ENCODE results near the gene ALKBH5.

Gene ALKBH5

GRCh38 chr17:18224387-18225120 lies 40.9 kb downstream of the ALKBH5 start:
- H3K27ac ChIP-seq (ENCODE audit: extremely low read depth, low read depth, low read length), result peak overlapping the region; percentile 0; the same call in 1 of the 2 replicates
- ChIA-PET POLR2A (interaction anchor here (1.3 kb wide), 1 partner anchor 136 kb away, joined by 3 read pairs; no protein-coding TSS in a partner anchor), CTCF (interaction anchor here (0.6 to 1.9 kb wide), 5 partner anchors 9 to 675 kb away, joined by 3 to 7 read pairs (median 3); no protein-coding TSS in a partner anchor)

GRCh38 chr17:18225121-18225641 lies 41.6 kb downstream of the ALKBH5 start, which contains the start of gene LLGL1:
LLGL1 (plus strand) TSS chr17:18225635; CDS start chr17:18225683, 48 bp downstream.
- Histone ChIP-seq H3K27ac (ENCODE audit: extremely low read depth, low read depth, low read length) (peak within 1 kb of the TSS; percentile 68; the same call in 1 of the 2 replicates), H3K4me3 (ENCODE audit: low read depth, low read length) (peak within 1 kb of the TSS; percentile 48), H3K36me3 (ENCODE audit: control insufficient read depth in 2 of 2, insufficient read depth in 1 of 2, low read length in 2 of 2) (peaks cover 0 to 7% of the 10 kb centered on the region in 2 experiments; a peak in 1 of 3 replicates), H3K9me3 (ENCODE audit: control insufficient read depth, insufficient read depth, low read depth, low read length) (no peaks in the 10 kb centered on the region), H3K4me1 (ENCODE audit: control insufficient read depth, insufficient read depth, low read length) (peaks cover 4% of the 10 kb centered on the region; the same call in 1 of the 2 replicates)
- ChIA-PET POLR2A (no interaction called here), CTCF (interaction anchor here (1.0 kb wide), 1 partner anchor 401 kb away, joined by 3 read pairs; no protein-coding TSS in a partner anchor)
- TF ChIP-seq GFI1B (tag by site-specific recombination; IDR thresholded peaks at IDR 0.05) (no peak), ZNF76 (tag by site-specific recombination; IDR thresholded peaks at IDR 0.05; ENCODE audit: borderline replicate concordance, low read depth) (peak; percentile 94), ZBTB20 (tag by site-specific recombination; IDR thresholded peaks at IDR 0.05) (peak; percentile 96), PRDM10 (tag by site-specific recombination; IDR thresholded peaks at IDR 0.05) (peak; percentile 95), ZSCAN23 (tag by site-specific recombination; IDR thresholded peaks at IDR 0.05) (no peak), ZNF610 (tag by site-specific recombination; IDR thresholded peaks at IDR 0.05; ENCODE audit: borderline replicate concordance) (no peak), GLI2 (tag by site-specific recombination; IDR thresholded peaks at IDR 0.05; ENCODE audit: borderline replicate concordance, low read depth) (no peak), BCL11B (tag by site-specific recombination; IDR thresholded peaks at IDR 0.05; ENCODE audit: low read depth) (no peak), ZNF19 (tag by site-specific recombination; IDR thresholded peaks at IDR 0.05; ENCODE audit: low read depth) (no peak), SETDB1 (IDR thresholded peaks at IDR 0.05; ENCODE audit: insufficient read length, low read length) (no peak), SP7 (tag by site-specific recombination; IDR thresholded peaks at IDR 0.05) (no peak), AEBP2 (tag by site-specific recombination; IDR thresholded peaks at IDR 0.05; ENCODE audit: borderline replicate concordance) (no peak), ZBTB8A (tag by site-specific recombination; IDR thresholded peaks at IDR 0.05) (peak; percentile 98), ZNF335 (tag by site-specific recombination; conservative IDR thresholded peaks at IDR 0.05) (peak; percentile 82), ZNF23 (tag by site-specific recombination; IDR thresholded peaks at IDR 0.05; ENCODE audit: borderline replicate concordance) (no peak)

More at GRCh38 chr17:18224387-18225120, 40.9 kb downstream of the ALKBH5 start:
- Histone ChIP-seq H3K9me3 (ENCODE audit: control insufficient read depth, insufficient read depth, low read depth, low read length) (no peaks in the 10 kb centered on the region), H3K4me3 (ENCODE audit: low read depth, low read length) (peak overlapping the region; percentile 37), H3K36me3 (ENCODE audit: control insufficient read depth in 2 of 2, insufficient read depth in 1 of 2, low read length in 2 of 2) (peaks cover 0 to 3% of the 10 kb centered on the region in 2 experiments; a peak in 1 of 3 replicates), H3K4me1 (ENCODE audit: control insufficient read depth, insufficient read depth, low read length) (peaks cover 4% of the 10 kb centered on the region; the same call in 1 of the 2 replicates)
- TF ChIP-seq ZFP3 (tag by site-specific recombination; IDR thresholded peaks at IDR 0.05; ENCODE audit: low read depth) (peak; percentile 92), ZNF121 (tag by site-specific recombination; IDR thresholded peaks at IDR 0.05) (no peak), ZNF366 (tag by site-specific recombination; conservative IDR thresholded peaks at IDR 0.05) (no peak), ZNF629 (tag by site-specific recombination; IDR thresholded peaks at IDR 0.05) (no peak), ZNF341 (tag by site-specific recombination; IDR thresholded peaks at IDR 0.05; ENCODE audit: low read depth) (peak; percentile 99), SP2 (tag by site-specific recombination; IDR thresholded peaks at IDR 0.05) (peak; percentile 35), GLIS2 (tag by site-specific recombination; IDR thresholded peaks at IDR 0.05) (peak; percentile 68), ZNF624 (tag by site-specific recombination; IDR thresholded peaks at IDR 0.05) (no peak), ZNF830 (tag by site-specific recombination; IDR thresholded peaks at IDR 0.05; ENCODE audit: low read depth) (no peak), ZNF223 (tag by site-specific recombination; IDR thresholded peaks at IDR 0.05) (no peak), GLIS1 (tag by site-specific recombination; IDR thresholded peaks at IDR 0.05) (peak; percentile 32; the same call in 1 of the 2 replicates), ZNF488 (tag by site-specific recombination; IDR thresholded peaks at IDR 0.05) (no peak), ZFHX2 (tag by site-specific recombination; conservative IDR thresholded peaks at IDR 0.05) (peak; percentile 69), ZNF140 (tag by site-specific recombination; IDR thresholded peaks at IDR 0.05) (no peak), ZNF324 (tag by site-specific recombination; IDR thresholded peaks at IDR 0.05) (no peak), ZNF335 (tag by site-specific recombination; conservative IDR thresholded peaks at IDR 0.05) (0 out of 2 replicates have a peak, but pooled peaks have one; percentile 37), ZNF311 (tag by site-specific recombination; IDR thresholded peaks at IDR 0.05; ENCODE audit: borderline replicate concordance) (no peak), ZNF449 (tag by site-specific recombination; IDR thresholded peaks at IDR 0.05) (no peak), ZBTB48 (tag by site-specific recombination; IDR thresholded peaks at IDR 0.05) (peak; percentile 57), ZNF292 (tag by site-specific recombination; IDR thresholded peaks at IDR 0.05; ENCODE audit: borderline replicate concordance, low read depth) (no peak)

All from HEK293 (cell line).